Endothelial cell of umbilical vein (primary cell): ENCODE measurements around the gene KRTAP19-8.

Source experiments
- FOS ChIP-seq: IDR thresholded peaks from 2 replicates; pipeline ENCODE4 v1.6.1; 2011; ENCODE audit warnings: mild to moderate bottlenecking, low read length, moderate library complexity, borderline replicate concordance; ENCODE audit not compliant: insufficient read depth
- POLR2A ChIP-seq: IDR thresholded peaks from 2 replicates; pipeline ENCODE4 v1.6.1; 2012; ENCODE audit warnings: low read depth, mild to moderate bottlenecking, control low read depth, low read length
- POLR2AphosphoS5 ChIP-seq: IDR thresholded peaks from 2 replicates; pipeline ENCODE4 v1.6.1; 2012; ENCODE audit warnings: low read depth, mild to moderate bottlenecking, control low read depth, low read length, moderate library complexity; ENCODE audit not compliant: insufficient read depth
- TF ChIP-seq, protein P1 (sequence below), 2 donors: IDR thresholded peaks; 1 replicate in 1 of 2; 2 replicates in 1 of 2; pipeline ENCODE4 v1.5.1; 2011; ENCODE audit warnings: low read length in 2 of 2, mild to moderate bottlenecking in 2 of 2, moderate library complexity in 2 of 2, control low read depth in 1 of 2, inconsistent platforms in 1 of 2, low read depth in 1 of 2; ENCODE audit not compliant: insufficient read depth in 1 of 2; ENCODE audit errors: extremely low read depth in 1 of 2

- TF ChIP-seq, protein P1, sequence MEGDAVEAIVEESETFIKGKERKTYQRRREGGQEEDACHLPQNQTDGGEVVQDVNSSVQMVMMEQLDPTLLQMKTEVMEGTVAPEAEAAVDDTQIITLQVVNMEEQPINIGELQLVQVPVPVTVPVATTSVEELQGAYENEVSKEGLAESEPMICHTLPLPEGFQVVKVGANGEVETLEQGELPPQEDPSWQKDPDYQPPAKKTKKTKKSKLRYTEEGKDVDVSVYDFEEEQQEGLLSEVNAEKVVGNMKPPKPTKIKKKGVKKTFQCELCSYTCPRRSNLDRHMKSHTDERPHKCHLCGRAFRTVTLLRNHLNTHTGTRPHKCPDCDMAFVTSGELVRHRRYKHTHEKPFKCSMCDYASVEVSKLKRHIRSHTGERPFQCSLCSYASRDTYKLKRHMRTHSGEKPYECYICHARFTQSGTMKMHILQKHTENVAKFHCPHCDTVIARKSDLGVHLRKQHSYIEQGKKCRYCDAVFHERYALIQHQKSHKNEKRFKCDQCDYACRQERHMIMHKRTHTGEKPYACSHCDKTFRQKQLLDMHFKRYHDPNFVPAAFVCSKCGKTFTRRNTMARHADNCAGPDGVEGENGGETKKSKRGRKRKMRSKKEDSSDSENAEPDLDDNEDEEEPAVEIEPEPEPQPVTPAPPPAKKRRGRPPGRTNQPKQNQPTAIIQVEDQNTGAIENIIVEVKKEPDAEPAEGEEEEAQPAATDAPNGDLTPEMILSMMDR (IDR thresholded peaks at IDR 0.05; ENCODE audit: extremely low read depth in 1 of 2, insufficient read depth in 1 of 2, low read depth in 1 of 2, low read length in 2 of 2), result no peak
- no peak for TF ChIP-seq FOS
- TF ChIP-seq POLR2AphosphoS5, result no peak
- TF ChIP-seq POLR2A, result no peak
Measured at GRCh38 chr21:30996728-30997127, 41.5 kb downstream of the KRTAP19-8 start.
